ENCODE measurements around the gene FRAT1. TPM values are rescaled to one million over a fixed set of nuclear protein-coding genes. Genes with fewer than 3 reads are reported as not detected.

The FRAT1 gene
- total and polyA plus RNA-seq, 2 of the 4 experiments (the other 2 are of a cell fraction): 0.54 to 0.89 TPM

- H3K4ac ChIP-seq (ENCODE audit: low read depth, low read length): no peak overlapping the region
- no peak overlapping the region for H2BK15ac ChIP-seq (ENCODE audit: low read depth, low read length)
- no TSS peak for BruUV-seq (replicated peaks)
- no peak overlapping the region for H2AFZ ChIP-seq (replicated peaks; ENCODE audit: low read length, poor library complexity)
- no peak overlapping the region for H4K5ac ChIP-seq (ENCODE audit: low read depth, low read length)
- no peak overlapping the region for H3K56ac ChIP-seq (ENCODE audit: extremely low read depth, insufficient read depth, low read length)
- ATAC-seq (ENCODE audit: low read depth) (no peak), DNase-seq (no peak)
- no peak overlapping the region for H3K18ac ChIP-seq (ENCODE audit: low read depth, low read length)
- intact Hi-C loops (cut with micrococcal nuclease) (no loop called here), dilution Hi-C loops (cut with HindIII; ENCODE audit: low sequenced_read_pairs, unreplicated experiment) (no loop called here), in situ Hi-C loops (cut with MboI; ENCODE audit: low sequenced_read_pairs) (no loop called here)
- no peaks in the 10 kb centered on the region for H3K4me1 ChIP-seq (ENCODE audit: control insufficient read depth, insufficient read depth, low read length)
- no peak overlapping the region for H2BK120ac ChIP-seq (ENCODE audit: low read depth, low read length)
- H2BK5ac ChIP-seq (ENCODE audit: low read depth, low read length, poor library complexity, severe bottlenecking): no peak overlapping the region
- H3K36me3 ChIP-seq (ENCODE audit: control insufficient read depth, insufficient read depth, low read length): peaks cover 39% of the 10 kb centered on the region
- no peak overlapping the region for H3K9ac ChIP-seq (ENCODE audit: low read depth, low read length)
- no peak overlapping the region for H3K4me2 ChIP-seq (ENCODE audit: low read depth, low read length)
- no peak overlapping the region for H2AK5ac ChIP-seq (ENCODE audit: low read depth, low read length)
- H3K27ac ChIP-seq (ENCODE audit: insufficient read depth, low read length): no peak overlapping the region
- H3K79me1 ChIP-seq (ENCODE audit: low read depth in 1 of 2, low read length in 2 of 2): no peaks in the 10 kb centered on the region
- TF ChIP-seq RCOR1 (IDR thresholded peaks at IDR 0.05; ENCODE audit: insufficient replicate concordance, low read length) (no peak), MAZ (IDR thresholded peaks at IDR 0.05; ENCODE audit: borderline replicate concordance, low read depth, low read length) (no peak), RAD21 (IDR thresholded peaks at IDR 0.05; ENCODE audit: low read length) (no peak), CTCF (conservative IDR thresholded peaks at IDR 0.05; ENCODE audit: low read depth, low read length) (no peak), USF2 (IDR thresholded peaks at IDR 0.05; ENCODE audit: low read depth, low read length) (no peak), POLR2A (IDR thresholded peaks at IDR 0.05; ENCODE audit: low read depth, low read length) (no peak)
- ChIA-PET CTCF (no interaction called here), POLR2A (ENCODE audit: unreplicated experiment) (no interaction called here)
- H2AK9ac ChIP-seq (replicated peaks; ENCODE audit: low read depth, low read length, poor library complexity): no peak overlapping the region
- H4K8ac ChIP-seq (ENCODE audit: low read depth in 2 of 2, low read length in 2 of 2): no peak overlapping the region
- H4K91ac ChIP-seq (ENCODE audit: insufficient read depth, low read depth, low read length): no peak overlapping the region
- H3K9me1 ChIP-seq (ENCODE audit: insufficient read depth, low read length): 0 out of 2 replicates have a peak, but pooled peaks cover 3% of the 10 kb centered on the region
- 100% methylated on average over 1 of the region's 4 CpGs; no CpG with 5 or more reads in 1 of the 2 experiments for WGBS, 2 experiments (ENCODE audit: extremely low coverage in 2 of 2, insufficient read length in 1 of 2)
- H3K27me3 ChIP-seq (ENCODE audit: control insufficient read depth, insufficient read depth, low read length): no peaks in the 10 kb centered on the region
- no peak overlapping the region for H2BK20ac ChIP-seq (ENCODE audit: low read depth, low read length)
- H3K9me3 ChIP-seq (ENCODE audit: control insufficient read depth, insufficient read depth, low read length): no peaks in the 10 kb centered on the region
- no peaks in the 10 kb centered on the region for H4K20me1 ChIP-seq (ENCODE audit: insufficient read depth, low read length)
- H3K14ac ChIP-seq (replicated peaks; ENCODE audit: low read depth, low read length): no peak overlapping the region
- H3K4me3 ChIP-seq (ENCODE audit: insufficient read depth, low read depth, low read length): no peak overlapping the region
- H3K23ac ChIP-seq (ENCODE audit: low read depth, low read length): no peak overlapping the region
Observed at GRCh38 chr10:97363071-97363470, 44.0 kb downstream of the FRAT1 start.

All from IMR-90 (cell line).